ENCODE results near the gene WWOX. TPM values are rescaled to one million over a fixed set of nuclear protein-coding genes. Genes with fewer than 3 reads are reported as not detected.
A peak's percentile ranks its signal among the peaks of the same experiment; 100 is the strongest.

WWOX gene
- total and polyA plus RNA-seq, 2 of the 8 experiments (the other 6 are each of a cell fraction or from before 2014, with no cell fraction given): 5.4 to 16.7 TPM

DNA sequence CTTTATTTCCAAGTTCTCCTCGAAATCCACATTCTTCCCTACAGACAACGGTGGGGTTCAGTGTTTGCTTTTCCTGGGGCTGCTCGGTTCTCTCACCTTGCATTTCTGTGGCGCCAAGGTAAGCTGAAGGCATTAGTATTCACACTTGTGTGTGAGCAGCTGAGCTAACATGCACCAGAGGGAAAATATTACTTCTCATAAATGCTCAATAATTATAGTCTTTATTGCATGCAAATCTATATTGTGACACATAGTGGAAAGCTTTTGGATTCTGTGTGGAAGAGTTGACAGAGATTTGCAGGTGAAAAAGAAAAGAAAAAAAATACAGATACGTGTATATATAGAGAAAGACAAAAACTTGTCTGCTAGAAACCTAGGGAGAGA lies 1089.3 kb downstream of the WWOX start:
- no peaks in the 10 kb centered on the region for H4K20me1 ChIP-seq (replicated peaks in 1 of 2; ENCODE audit: control insufficient read depth in 1 of 2, insufficient read depth in 2 of 2, low read length in 2 of 2)
- H3K9me3 ChIP-seq (ENCODE audit: insufficient read depth in 2 of 2, low read depth in 1 of 2, low read length in 1 of 2): no peaks in the 10 kb centered on the region
- no peaks in the 10 kb centered on the region for H3K79me1 ChIP-seq (ENCODE audit: low read depth, low read length)
- no peak overlapping the region for H3K56ac ChIP-seq (replicated peaks; ENCODE audit: insufficient read length, low read depth, low read length)
- H2BK5ac ChIP-seq (ENCODE audit: low read depth, low read length): no peak overlapping the region
- no peak overlapping the region for H2AFZ ChIP-seq (ENCODE audit: low read length)
- H2BK15ac ChIP-seq (ENCODE audit: low read length): no peak overlapping the region
- H3K27ac ChIP-seq (ENCODE audit: low read depth, low read length): no peak overlapping the region
- H2BK12ac ChIP-seq (ENCODE audit: low read depth, low read length): no peak overlapping the region
- H2BK20ac ChIP-seq (ENCODE audit: low read length): no peak overlapping the region
- H3K27me3 ChIP-seq (replicated peaks in 1 of 4; ENCODE audit: control insufficient read depth in 3 of 4, extremely low read depth in 1 of 4, insufficient read depth in 3 of 4, low read length in 3 of 4): no peaks in the 10 kb centered on the region; a peak in 1 of 7 replicates
- TF ChIP-seq RXRA (IDR thresholded peaks at IDR 0.05; ENCODE audit: insufficient read depth, low read depth, low read length) (no peak), POU5F1 (IDR thresholded peaks at IDR 0.05; ENCODE audit: low read depth, low read length) (no peak), SP4 (IDR thresholded peaks at IDR 0.05; ENCODE audit: low read length) (no peak), SAP30 (IDR thresholded peaks at IDR 0.05; ENCODE audit: insufficient read depth, insufficient replicate concordance, low read length) (no peak), EGR1 (IDR thresholded peaks at IDR 0.05; ENCODE audit: borderline replicate concordance, low read depth, low read length) (no peak), YY1 (IDR thresholded peaks at IDR 0.05; ENCODE audit: low read depth, low read length) (no peak), HDAC6 (IDR thresholded peaks at IDR 0.05; ENCODE audit: low read depth, low read length) (no peak), FOSL1 (IDR thresholded peaks at IDR 0.05; ENCODE audit: insufficient read depth, low read depth, low read length) (no peak), PHF8 (conservative IDR thresholded peaks at IDR 0.05; ENCODE audit: low read depth, low read length) (no peak)
- TF ChIP-seq, protein P1, sequence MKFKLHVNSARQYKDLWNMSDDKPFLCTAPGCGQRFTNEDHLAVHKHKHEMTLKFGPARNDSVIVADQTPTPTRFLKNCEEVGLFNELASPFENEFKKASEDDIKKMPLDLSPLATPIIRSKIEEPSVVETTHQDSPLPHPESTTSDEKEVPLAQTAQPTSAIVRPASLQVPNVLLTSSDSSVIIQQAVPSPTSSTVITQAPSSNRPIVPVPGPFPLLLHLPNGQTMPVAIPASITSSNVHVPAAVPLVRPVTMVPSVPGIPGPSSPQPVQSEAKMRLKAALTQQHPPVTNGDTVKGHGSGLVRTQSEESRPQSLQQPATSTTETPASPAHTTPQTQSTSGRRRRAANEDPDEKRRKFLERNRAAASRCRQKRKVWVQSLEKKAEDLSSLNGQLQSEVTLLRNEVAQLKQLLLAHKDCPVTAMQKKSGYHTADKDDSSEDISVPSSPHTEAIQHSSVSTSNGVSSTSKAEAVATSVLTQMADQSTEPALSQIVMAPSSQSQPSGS (IDR thresholded peaks at IDR 0.05; ENCODE audit: low read length): no peak
- TF ChIP-seq, protein P2, sequence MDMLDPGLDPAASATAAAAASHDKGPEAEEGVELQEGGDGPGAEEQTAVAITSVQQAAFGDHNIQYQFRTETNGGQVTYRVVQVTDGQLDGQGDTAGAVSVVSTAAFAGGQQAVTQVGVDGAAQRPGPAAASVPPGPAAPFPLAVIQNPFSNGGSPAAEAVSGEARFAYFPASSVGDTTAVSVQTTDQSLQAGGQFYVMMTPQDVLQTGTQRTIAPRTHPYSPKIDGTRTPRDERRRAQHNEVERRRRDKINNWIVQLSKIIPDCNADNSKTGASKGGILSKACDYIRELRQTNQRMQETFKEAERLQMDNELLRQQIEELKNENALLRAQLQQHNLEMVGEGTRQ (IDR thresholded peaks at IDR 0.05; ENCODE audit: low read length): no peak
- H3K4me3 ChIP-seq (ENCODE audit: extremely low read depth in 1 of 4, insufficient read depth in 2 of 4, low read depth in 3 of 4, low read length in 4 of 4): no peak overlapping the region
- H3K23ac ChIP-seq (ENCODE audit: insufficient read length): no peak overlapping the region
- 0 out of 4 replicates have a peak overlapping the region, but pooled peaks of 1 of the 2 experiments have one; percentile 21 for H3K4me2 ChIP-seq (ENCODE audit: insufficient read depth in 1 of 2, low read depth in 2 of 2, low read length in 2 of 2)
- H3K14ac ChIP-seq (ENCODE audit: insufficient read length): no peak overlapping the region
- no peak overlapping the region for H4K5ac ChIP-seq (ENCODE audit: insufficient read length, low read depth, low read length)
- no peaks in the 10 kb centered on the region for H3K36me3 ChIP-seq (ENCODE audit: control insufficient read depth in 2 of 4, insufficient read depth in 4 of 4, low read length in 3 of 4)
- no peaks in the 10 kb centered on the region for H3K79me2 ChIP-seq (ENCODE audit: control insufficient read depth in 1 of 2, insufficient read depth in 2 of 2, low read length in 2 of 2)
- DNase-seq (ENCODE audit: low read depth in 1 of 2, low spot score in 2 of 2): no peak
- H4K8ac ChIP-seq (ENCODE audit: extremely low read depth, insufficient read depth, low read length): no peak overlapping the region
- 63% methylated on average over 5 of the region's 5 CpGs; no CpG with 5 or more reads in 1 of the 2 experiments for WGBS, 2 experiments (ENCODE audit: extremely low coverage in 1 of 2, insufficient coverage in 1 of 2, insufficient read length in 1 of 2, insufficient replicate concordance in 2 of 2, low coverage in 1 of 2, low lambda C conversion rate in 2 of 2, missing lambda C conversion rate in 1 of 2)
- no peak overlapping the region for H4K91ac ChIP-seq (replicated peaks; ENCODE audit: insufficient read length, low read length)
- no peaks in the 10 kb centered on the region for H3K23me2 ChIP-seq (ENCODE audit: low read depth, low read length)
- no peak overlapping the region for H3K4ac ChIP-seq (replicated peaks; ENCODE audit: insufficient read length, low read depth, low read length)
- peak overlapping the region; percentile 2; the same call in 1 of the 2 replicates for H3K18ac ChIP-seq (ENCODE audit: extremely low read depth, low read length)
- no peak overlapping the region for H3K9ac ChIP-seq (replicated peaks in 1 of 4; ENCODE audit: extremely low read depth in 1 of 4, low read depth in 3 of 4, low read length in 3 of 4)
- no peak for FAIRE-seq
- POLR2A ChIA-PET (ENCODE audit: partially characterized antibody): interaction anchor here (0.6 kb wide), 1 partner anchor 114 kb away, joined by 4 read pairs; no protein-coding TSS in a partner anchor
- H2AK5ac ChIP-seq (ENCODE audit: low read depth, low read length): no peak overlapping the region
- H2BK120ac ChIP-seq (replicated peaks; ENCODE audit: low read depth, low read length): no peak overlapping the region
- H3K4me1 ChIP-seq (replicated peaks in 1 of 4; ENCODE audit: control insufficient read depth in 3 of 4, insufficient read depth in 4 of 4, low read length in 3 of 4): peaks cover 0 to 6% (median 5%) of the 10 kb centered on the region in 4 experiments; a peak in 3 of 7 replicates
- CTCF ChIA-PET (ENCODE audit: partially characterized antibody): no interaction called here

All from H1 (cell line).